Hypothalamus (tissue), 51 donors: Measurements from ENCODE around the gene TESMIN.

Experiments used
- DNase-seq, 51 donors: peaks; one replicate each; lab custom pipeline; 2025; lab: John Stamatoyannopoulos, UW

Gene TESMIN

DNA sequence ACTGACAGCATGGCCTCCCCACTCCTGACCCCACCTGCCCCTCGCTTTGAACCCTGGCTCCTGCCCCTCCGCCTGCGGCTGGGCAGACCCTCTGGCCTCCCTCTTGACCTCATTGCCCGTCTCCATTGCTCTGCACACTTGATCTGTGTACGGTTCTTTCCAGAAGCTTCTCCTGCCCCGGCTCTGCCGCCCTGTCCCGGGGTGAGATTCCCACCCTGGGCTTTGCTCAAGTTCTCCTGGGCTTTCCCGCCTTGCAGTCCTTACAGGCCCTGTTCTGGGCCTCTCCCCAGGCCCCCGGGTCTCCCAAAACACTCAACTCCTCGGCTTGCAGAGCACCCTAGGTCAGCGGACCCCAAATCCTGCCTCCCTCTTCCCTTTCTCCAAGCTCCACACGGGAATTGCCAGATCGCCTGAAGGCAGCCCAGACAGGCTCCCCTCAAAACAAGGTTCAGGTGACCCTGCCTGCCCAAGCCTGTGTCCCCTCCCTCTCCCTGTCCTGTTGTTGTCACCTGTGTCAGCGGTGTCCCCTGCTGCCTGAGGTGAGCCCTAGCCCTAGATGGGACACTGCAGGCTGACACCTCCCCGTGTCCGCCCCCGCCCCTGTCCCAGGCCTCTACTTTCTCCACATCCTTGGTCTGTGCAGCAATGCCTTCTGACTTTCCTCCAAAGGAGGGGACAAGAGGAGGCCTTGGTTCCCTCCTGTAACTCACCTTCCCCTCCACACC, 65.5 kb downstream of the TESMIN start:
- no peak for DNase-seq

DNA sequence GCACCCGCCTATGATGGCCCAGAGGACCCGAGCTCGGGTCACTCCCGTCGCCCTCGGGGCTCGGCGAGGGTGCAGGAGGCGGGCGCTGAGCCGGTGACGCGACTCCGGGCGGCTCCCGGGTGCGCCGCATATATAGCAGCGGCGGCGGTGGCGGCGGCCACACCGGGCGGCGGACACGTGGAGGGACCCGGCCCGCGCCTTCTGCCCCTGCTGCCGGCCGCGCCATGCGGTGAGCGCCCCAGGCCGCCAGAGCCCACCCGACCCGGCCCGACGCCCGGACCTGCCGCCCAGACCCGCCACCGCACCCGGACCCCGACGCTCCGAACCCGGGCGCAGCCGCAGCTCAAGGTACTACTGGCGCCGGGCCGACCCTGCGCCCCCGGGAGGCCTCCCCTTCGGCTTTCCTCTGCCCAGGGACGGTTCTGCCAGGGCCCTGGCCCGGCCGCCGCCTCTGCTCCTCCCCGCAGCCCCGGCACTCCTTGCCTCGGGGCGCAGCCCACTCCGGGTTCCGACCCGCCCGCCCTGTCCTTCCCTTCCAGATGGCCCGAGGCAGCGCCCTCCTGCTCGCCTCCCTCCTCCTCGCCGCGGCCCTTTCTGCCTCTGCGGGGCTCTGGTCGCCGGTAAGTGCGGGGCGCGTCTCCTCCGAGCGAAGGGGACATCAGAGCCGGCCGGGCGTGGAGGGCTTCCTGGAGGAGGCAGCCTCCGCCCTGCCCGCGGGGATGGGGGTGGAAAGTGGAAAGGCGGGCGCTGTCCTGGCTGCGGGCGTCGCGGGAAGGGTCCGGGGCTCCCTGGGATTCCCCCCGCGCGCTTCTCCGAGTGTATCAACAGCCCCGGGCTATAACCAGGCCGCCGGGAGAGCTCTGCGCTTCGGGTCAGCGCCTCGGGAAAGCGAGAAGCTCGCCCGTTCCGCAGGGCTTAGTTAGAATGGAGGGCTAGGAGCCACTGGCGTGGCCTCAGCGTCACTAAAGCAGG, 66.6 kb downstream of the TESMIN start, which contains the start of gene GAL:
TSS of gene GAL (plus strand) at position 160 of the 972 bp plus-strand sequence. CDS start at position 540, 380 bp downstream.
- DNase-seq: no peak

DNA sequence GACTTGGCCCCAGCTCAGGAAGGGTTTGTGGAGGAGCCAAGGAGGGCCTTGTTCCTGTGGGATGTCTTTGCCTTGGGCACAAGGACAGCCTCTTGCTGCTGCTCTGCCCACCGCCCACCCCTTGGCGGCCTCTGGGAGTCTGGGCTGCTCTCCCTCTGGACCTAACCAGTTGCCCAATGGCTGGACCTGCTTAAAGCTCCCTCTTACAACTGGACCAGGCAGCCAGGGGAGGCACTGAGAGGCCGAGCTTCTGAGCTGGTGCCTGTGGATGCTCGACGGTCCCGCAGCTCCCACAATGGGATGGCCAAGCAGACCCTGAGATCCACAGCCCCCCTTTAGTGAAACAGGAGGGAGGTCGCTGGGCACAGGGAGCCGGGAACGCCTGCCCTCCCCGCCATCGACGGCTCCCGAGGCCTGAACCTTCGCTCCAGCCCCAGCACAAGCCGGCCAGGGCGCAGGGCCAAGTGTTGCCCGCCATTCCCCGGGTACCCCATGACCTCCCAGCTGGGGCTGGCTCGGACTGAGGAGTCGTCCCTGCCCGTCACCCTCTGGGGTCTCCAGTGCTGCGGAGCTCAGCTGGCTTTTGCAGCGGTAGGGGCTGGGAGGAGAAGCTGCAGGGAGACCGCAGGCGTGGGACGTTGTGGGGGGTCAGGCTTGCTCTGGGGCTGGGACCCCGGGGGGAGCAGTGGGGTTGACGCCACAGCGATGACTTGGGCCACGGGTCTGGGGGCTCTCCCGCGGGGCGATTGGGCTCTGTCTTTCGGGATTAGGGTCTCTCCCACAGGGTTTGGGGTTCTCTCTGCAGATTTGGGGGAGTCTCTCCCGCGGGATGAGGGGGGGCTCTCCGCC, 67.6 kb downstream of the TESMIN start:
- DNase-seq: no peak

- no peak for DNase-seq
Measured at GRCh38 chr11:68683121-68683520, 68.2 kb downstream of the TESMIN start.

- DNase-seq: no peak
Measured at GRCh38 chr11:68682531-68682961, 68.8 kb downstream of the TESMIN start.

GRCh38 chr11:68680541-68681231, 70.6 kb downstream of the TESMIN start:
- no peak for DNase-seq

GRCh38 chr11:68678031-68678441, 73.3 kb downstream of the TESMIN start:
- no peak for DNase-seq

- DNase-seq: peak in 6 of 51 donors; percentile 5 to 53 (median 26)
Measured at GRCh38 chr11:68677432-68677831, 73.9 kb downstream of the TESMIN start.

- DNase-seq: no peak
Measured at GRCh38 chr11:68674461-68674860, 76.9 kb downstream of the TESMIN start.

DNA sequence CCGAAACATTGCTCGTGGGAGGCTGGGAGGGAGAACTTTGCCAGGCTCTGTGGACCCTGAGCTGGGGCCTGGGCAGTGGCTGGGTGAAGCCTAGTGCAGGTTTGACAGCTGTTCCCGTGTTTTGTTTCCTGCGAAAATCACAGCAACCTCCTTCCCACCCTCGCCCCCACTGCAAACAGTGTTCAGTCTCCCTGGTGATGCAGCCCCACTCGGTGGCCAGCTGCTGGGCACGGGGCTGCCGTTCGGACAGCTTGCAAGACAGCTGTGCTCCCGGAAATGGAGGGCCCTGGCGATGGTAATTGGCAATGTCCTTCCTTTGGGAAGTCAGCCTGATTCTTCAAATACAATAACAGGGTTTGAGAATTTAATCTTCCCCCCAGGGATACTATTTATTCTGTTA, 77.3 kb downstream of the TESMIN start:
- DNase-seq: no peak

DNA sequence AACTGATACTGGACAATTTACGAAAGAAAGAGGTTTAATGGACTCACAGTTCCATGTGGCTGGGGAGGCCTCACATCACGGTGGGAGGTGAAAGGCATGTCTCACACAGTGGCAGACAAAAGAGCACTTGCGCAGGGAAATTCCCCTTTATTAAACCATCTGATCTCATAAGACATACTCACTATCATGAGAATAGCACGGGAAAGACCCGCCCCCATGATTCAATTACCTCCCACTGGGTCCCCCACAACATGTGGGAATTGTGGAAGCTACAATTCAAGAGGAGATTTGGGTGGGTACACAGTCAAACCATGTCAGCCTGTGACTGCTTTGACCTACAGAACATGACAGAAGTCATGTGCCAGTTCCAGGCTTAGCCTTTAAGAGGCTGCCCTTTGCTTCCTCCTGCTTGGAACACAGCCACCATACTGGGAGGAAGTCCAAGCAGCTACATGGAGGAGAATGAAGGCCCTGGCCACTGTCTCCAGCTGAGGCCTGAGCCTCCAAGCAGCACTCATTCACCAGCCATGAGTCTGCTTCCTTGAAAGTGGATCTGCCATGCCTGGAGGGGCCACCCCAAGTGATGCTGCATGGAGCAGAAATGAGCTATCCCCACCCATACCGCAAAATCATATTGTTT, 77.9 kb downstream of the TESMIN start:
- DNase-seq: peak in 1 of 51 donors; percentile 40

DNA sequence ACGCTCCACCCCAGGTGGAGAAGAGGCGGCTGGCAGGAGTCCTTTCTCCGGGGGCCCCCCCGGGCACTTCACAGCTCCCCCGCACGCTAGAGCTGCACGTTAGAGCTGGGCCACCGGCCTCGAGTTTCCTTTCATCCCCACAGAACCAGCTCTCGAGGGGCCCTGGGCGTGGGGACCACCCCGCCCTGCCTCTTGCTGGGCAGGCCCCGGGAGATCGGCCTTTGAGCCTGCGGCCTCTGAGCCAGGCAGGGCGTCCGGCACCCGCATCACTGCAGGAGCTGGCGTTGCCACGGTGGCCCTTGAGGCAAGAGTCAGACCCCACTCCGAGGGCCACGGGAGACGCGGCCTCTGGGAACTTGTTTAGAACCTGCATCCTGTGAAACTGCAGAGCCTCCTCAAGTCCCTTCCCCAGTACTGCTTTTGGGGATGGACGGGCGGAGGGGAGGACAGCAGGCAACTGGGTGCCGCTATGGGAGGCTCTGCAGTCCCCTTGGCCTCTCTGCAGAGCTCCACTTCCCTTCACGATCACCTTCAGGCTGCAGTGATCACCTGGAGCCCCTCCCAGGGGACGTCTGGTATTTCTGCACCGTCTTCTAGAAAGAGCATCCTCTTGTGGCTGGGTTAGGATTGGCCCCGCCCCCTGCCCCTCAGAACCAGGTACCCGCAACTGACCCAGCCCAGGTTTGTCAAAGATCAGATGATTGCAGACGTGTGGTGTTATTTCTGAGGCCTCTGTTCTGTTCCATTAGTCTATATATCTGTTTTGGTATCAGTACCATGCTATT, 80.9 kb downstream of the TESMIN start:
- no peak for DNase-seq

- no peak for DNase-seq
Measured at GRCh38 chr11:68669301-68670090, 81.8 kb downstream of the TESMIN start.

- no peak for DNase-seq
Measured at GRCh38 chr11:68667511-68668500, 83.5 kb downstream of the TESMIN start.

DNA sequence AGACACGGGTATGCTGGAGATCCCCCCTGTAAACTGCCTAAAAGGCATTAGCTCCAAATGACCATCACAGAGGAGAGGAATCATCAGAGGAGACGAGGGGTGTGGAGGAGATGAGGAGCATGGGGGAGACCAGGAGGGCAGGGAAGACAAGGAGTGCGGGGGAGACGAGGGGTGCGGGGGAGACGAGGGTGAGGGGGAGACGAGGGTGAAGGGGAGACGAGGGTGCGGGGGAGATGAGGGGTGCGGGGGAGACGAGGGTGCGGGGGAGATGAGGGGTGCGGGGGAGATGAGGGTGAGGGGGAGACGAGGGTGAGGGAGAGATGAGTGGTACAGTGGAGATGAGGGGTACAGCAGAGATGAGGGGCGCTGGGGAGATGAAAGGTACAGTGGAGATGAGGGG, 84.5 kb downstream of the TESMIN start:
- no peak for DNase-seq

- no peak for DNase-seq
Measured at GRCh38 chr11:68665436-68665835, 85.9 kb downstream of the TESMIN start.

DNA sequence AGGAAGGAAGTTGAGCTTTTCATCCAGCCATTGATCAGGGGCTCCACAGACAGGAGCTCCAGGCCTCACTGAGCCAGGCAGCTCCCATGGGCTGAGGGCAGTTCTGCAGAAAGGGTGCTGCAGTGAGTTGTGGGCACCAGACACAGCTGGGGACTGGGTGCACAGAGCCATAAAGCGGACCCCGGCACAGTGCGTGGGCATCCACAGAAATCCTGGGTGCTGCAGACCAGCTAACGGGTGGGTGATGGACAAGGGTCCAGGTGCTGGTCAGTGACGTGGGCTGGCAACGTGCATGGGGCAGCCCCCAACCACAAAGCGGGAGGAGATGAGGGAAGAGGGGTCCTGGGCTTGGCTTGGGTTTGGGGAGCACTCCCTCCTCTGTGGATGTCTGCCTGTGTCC, 86.4 kb downstream of the TESMIN start:
- no peak for DNase-seq
